ENCODE data around the gene TESK2.

Gene TESK2

DNA sequence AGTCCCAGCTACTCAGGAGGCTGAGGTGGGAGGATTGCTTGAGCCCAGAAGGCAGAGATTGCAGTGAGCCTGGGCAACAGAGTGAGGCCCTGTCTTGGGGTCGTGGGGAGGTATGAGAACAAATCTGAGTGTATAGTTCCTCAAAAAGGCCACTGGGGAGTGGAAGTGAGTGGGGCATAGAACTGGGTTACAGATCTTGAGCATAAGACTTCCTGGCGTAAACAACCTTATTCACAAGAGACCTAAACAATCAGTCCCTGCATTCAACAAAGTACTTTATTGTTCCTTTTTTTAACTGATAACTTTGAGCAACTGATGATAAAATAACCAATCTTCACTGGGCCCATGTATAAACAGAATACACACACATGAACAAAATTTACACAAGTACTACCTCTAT is 78.1 kb downstream of the TESK2 start:
- TF ChIP-seq, protein P1, sequence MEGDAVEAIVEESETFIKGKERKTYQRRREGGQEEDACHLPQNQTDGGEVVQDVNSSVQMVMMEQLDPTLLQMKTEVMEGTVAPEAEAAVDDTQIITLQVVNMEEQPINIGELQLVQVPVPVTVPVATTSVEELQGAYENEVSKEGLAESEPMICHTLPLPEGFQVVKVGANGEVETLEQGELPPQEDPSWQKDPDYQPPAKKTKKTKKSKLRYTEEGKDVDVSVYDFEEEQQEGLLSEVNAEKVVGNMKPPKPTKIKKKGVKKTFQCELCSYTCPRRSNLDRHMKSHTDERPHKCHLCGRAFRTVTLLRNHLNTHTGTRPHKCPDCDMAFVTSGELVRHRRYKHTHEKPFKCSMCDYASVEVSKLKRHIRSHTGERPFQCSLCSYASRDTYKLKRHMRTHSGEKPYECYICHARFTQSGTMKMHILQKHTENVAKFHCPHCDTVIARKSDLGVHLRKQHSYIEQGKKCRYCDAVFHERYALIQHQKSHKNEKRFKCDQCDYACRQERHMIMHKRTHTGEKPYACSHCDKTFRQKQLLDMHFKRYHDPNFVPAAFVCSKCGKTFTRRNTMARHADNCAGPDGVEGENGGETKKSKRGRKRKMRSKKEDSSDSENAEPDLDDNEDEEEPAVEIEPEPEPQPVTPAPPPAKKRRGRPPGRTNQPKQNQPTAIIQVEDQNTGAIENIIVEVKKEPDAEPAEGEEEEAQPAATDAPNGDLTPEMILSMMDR (IDR thresholded peaks at IDR 0.05), result no peak
- Histone ChIP-seq H3K4me3 (ENCODE audit: low read depth, low read length) (no peak overlapping the region), H3K27ac (no peak overlapping the region), H3K36me3 (ENCODE audit: control insufficient read depth, insufficient read depth, low read length) (no peaks in the 10 kb centered on the region), H3K4me2 (ENCODE audit: low read length) (no peak overlapping the region), H3K79me2 (no peaks in the 10 kb centered on the region), H3K9me3 (ENCODE audit: control insufficient read depth, low read length) (no peaks in the 10 kb centered on the region), H3K4me1 (no peaks in the 10 kb centered on the region), H3K27me3 (ENCODE audit: control insufficient read depth, insufficient read depth, low read length) (no peaks in the 10 kb centered on the region), H3K9ac (no peak overlapping the region), H2AFZ (no peak overlapping the region)

DNA sequence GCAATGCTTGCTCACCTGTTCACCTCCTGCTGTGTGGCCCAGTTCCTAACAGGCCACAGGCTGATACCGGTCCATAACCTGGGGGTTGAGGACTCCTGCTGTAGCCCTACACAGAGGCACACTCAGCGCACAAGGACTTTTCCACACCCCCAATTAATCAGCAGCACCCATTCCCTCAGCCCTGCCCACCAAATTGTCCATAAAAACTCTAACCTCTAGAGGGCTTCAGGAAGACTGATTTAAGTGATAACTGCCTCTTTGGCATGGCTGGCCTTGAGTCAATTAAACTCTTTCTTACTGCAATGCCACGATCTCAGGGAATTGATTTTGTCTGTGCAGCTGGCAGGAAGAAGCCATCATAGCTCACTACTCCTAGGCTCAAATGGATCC is 79.5 kb downstream of the TESK2 start:
- Histone ChIP-seq H3K27ac (no peak overlapping the region), H3K9me3 (ENCODE audit: control insufficient read depth, low read length) (no peaks in the 10 kb centered on the region), H2AFZ (no peak overlapping the region), H3K9ac (no peak overlapping the region), H3K4me2 (ENCODE audit: low read length) (no peak overlapping the region), H3K79me2 (no peaks in the 10 kb centered on the region), H3K4me1 (no peaks in the 10 kb centered on the region), H3K36me3 (ENCODE audit: control insufficient read depth, insufficient read depth, low read length) (no peaks in the 10 kb centered on the region), H3K4me3 (ENCODE audit: low read depth, low read length) (no peak overlapping the region), H3K27me3 (ENCODE audit: control insufficient read depth, insufficient read depth, low read length) (no peaks in the 10 kb centered on the region)
- TF ChIP-seq, protein P1 (IDR thresholded peaks at IDR 0.05), result no peak

DNA sequence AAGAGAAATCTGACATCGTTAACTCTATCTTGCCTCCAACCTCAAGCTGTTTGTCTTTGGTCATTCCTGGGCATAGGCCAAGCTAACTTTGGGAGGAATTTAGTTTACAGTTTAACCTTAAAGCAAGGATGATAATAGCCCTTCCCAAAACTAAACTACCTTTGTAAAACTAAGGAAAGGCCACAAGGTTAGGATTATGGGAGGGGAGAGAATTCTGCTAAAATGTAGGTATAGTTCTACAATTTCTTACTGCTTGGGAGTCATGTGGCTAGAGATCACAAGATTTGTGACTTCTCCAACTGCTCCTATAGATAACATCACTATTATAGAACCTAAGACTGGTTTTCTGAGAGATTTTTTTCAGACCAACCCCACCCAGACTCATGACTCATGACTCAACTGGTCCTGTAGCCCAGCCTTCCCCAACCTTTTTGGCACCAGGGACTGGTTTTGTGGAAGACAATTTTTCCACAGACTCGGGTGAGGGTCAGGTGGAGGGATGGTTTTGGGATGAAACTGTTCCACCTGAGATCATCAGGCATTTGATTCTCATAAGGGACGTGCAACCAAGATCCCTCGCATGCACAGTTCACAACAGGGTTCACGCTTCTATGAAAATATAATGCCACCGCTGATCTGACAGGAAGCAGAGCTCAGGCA is 80.0 kb downstream of the TESK2 start:
- Histone ChIP-seq H3K27me3 (ENCODE audit: control insufficient read depth, insufficient read depth, low read length) (no peaks in the 10 kb centered on the region), H3K9me3 (ENCODE audit: control insufficient read depth, low read length) (no peaks in the 10 kb centered on the region), H2AFZ (no peak overlapping the region), H3K4me3 (ENCODE audit: low read depth, low read length) (no peak overlapping the region), H3K4me1 (no peaks in the 10 kb centered on the region), H3K9ac (no peak overlapping the region), H3K27ac (no peak overlapping the region), H3K36me3 (ENCODE audit: control insufficient read depth, insufficient read depth, low read length) (no peaks in the 10 kb centered on the region), H3K4me2 (ENCODE audit: low read length) (no peak overlapping the region), H3K79me2 (no peaks in the 10 kb centered on the region)
- TF ChIP-seq, protein P1 (IDR thresholded peaks at IDR 0.05), result no peak

DNA sequence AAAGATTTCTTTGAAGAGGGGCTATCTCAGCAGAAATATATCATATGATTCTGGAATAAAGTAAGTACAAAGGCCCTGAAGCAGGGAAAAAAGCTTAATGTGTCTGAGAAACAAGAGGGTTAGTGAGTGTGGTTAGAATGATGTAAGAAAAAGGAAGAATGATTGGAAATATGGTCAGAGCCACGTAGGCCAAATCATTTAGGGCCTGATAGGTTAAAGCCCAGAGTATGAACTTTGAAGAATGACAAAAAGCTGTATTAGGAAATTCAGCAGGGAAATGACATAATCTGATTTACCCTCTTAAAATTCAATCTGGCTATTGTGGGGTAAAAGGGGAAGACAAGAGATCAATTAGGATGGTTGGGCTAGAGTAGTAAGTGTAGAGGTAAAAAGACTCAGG is 81.7 kb downstream of the TESK2 start:
- H3K4me2 ChIP-seq (ENCODE audit: low read length), result no peak overlapping the region
- TF ChIP-seq, protein P1 (IDR thresholded peaks at IDR 0.05), result no peak
- no peaks in the 10 kb centered on the region for H3K79me2 ChIP-seq
- no peaks in the 10 kb centered on the region for H3K9me3 ChIP-seq (ENCODE audit: control insufficient read depth, low read length)
- H3K4me3 ChIP-seq (ENCODE audit: low read depth, low read length), result no peak overlapping the region
- H3K9ac ChIP-seq, result no peak overlapping the region
- H2AFZ ChIP-seq, result no peak overlapping the region
- H3K36me3 ChIP-seq (ENCODE audit: control insufficient read depth, insufficient read depth, low read length), result no peaks in the 10 kb centered on the region
- no peaks in the 10 kb centered on the region for H3K27me3 ChIP-seq (ENCODE audit: control insufficient read depth, insufficient read depth, low read length)
- H3K27ac ChIP-seq, result no peak overlapping the region
- no peaks in the 10 kb centered on the region for H3K4me1 ChIP-seq

DNA sequence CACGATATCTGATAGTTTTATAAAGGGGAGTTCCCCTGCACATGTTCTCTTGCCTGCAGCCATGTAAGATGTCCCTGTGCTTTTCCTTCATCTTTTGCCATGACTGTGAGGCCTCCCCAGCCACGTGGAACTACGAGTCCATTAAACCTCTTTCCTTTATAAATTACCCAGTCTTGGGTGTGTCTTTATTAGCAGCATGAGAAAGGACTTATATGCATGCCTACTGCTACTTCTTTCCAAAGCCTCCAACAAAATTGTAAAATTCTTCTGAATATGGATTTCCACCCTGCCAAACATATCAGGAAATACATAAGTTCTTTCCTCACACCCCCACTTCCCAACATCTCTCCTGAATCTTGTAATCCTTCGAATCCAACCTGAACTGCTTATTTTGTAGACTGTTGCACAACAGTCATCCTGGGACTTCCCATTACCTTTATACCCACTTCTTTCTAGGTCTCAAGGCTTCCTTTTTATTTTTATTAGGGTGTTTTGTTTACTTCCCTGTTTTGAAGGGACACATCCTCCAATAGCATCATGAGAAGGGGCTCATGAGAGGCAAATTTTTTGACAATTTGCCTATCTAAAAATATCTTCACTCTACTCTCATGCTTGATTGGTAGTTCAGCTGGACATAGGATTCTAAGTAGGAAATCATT is 83.2 kb downstream of the TESK2 start:
- TF ChIP-seq, protein P1 (IDR thresholded peaks at IDR 0.05), result no peak
- H3K9ac ChIP-seq, result no peak overlapping the region
- no peaks in the 10 kb centered on the region for H3K27me3 ChIP-seq (ENCODE audit: control insufficient read depth, insufficient read depth, low read length)
- no peak overlapping the region for H3K27ac ChIP-seq
- no peaks in the 10 kb centered on the region for H3K9me3 ChIP-seq (ENCODE audit: control insufficient read depth, low read length)
- no peak overlapping the region for H3K4me2 ChIP-seq (ENCODE audit: low read length)
- H3K36me3 ChIP-seq (ENCODE audit: control insufficient read depth, insufficient read depth, low read length), result no peaks in the 10 kb centered on the region
- H2AFZ ChIP-seq, result no peak overlapping the region
- no peak overlapping the region for H3K4me3 ChIP-seq (ENCODE audit: low read depth, low read length)
- H3K4me1 ChIP-seq, result no peaks in the 10 kb centered on the region
- H3K79me2 ChIP-seq, result no peaks in the 10 kb centered on the region
